ENCODE results near the gene APEH. TPM values are rescaled to one million over a fixed set of nuclear protein-coding genes. Genes with fewer than 3 reads are reported as not detected.

Gene APEH
- total and polyA plus RNA-seq, 2 of the 13 experiments (the other 11 are each of a cell fraction or from before 2014, with no cell fraction given) = 116 to 130 TPM

DNA sequence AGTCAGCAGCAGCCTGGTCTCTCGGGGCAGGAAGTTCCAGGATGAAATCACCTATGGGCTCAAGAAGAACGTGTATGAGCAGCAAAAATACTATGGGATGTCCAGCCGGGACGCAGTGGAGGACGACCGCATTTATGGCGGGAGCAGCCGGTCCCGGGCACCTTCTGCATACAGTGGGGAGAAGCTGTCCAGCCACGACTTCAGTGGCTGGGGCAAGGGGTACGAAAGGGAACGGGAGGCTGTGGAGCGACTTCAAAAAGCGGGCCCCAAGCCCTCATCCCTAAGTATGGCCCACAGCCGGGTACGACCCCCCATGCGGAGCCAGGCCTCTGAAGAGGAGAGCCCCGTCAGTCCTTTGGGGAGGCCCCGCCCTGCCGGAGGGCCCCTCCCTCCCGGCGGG lies 12.1 kb upstream of the APEH start:
- ChIA-PET POLR2A (no interaction called here), CTCF (ENCODE audit: low intra/inter-chr PET ratio, low total read pairs) (no interaction called here)
- Histone ChIP-seq H3K9me3 (ENCODE audit: low read length) (no peaks in the 10 kb centered on the region), H3K27ac (ENCODE audit: extremely low read length, insufficient read depth, low read length) (no peak overlapping the region), H2AFZ (ENCODE audit: low read length) (no peak overlapping the region), H3K79me2 (ENCODE audit: insufficient read depth, low read length) (no peaks in the 10 kb centered on the region), H3K9ac (ENCODE audit: insufficient read depth, low read depth, low read length) (no peak overlapping the region), H3K36me3 (replicated peaks in 1 of 2; ENCODE audit: control insufficient read depth in 1 of 2, insufficient read depth in 2 of 2, low read length in 2 of 2) (no peaks in the 10 kb centered on the region), H3K4me1 (ENCODE audit: insufficient read depth, low read length) (peaks cover 44% of the 10 kb centered on the region), H4K20me1 (ENCODE audit: insufficient read depth, low read length) (no peaks in the 10 kb centered on the region), H3K4me2 (ENCODE audit: low read depth, low read length) (no peak overlapping the region), H3K27me3 (ENCODE audit: control insufficient read depth in 1 of 2, insufficient read depth in 2 of 2, low read length in 2 of 2) (no peaks in the 10 kb centered on the region), H3K4me3 (replicated peaks in 1 of 3; ENCODE audit: insufficient read depth in 1 of 3, low read depth in 2 of 3, low read length in 3 of 3) (no peak overlapping the region)
- no peak for FAIRE-seq
- no peak for DNase-seq (ENCODE audit: low spot score)
- 98% methylated on average over 22 of the region's 22 CpGs for WGBS (ENCODE audit: low lambda C conversion rate)
- BruUV-seq (replicated peaks) = no TSS peak
- intact Hi-C loops (cut with micrococcal nuclease; ENCODE audit: unreplicated experiment) (no loop called here), in situ Hi-C loops (cut with HindIII; ENCODE audit: extremely low pct_ligation_motif_present, low pct_unique_long_range_greater_than_20kb) (no loop called here)
- no peak for ATAC-seq
- TF ChIP-seq ATM (IDR thresholded peaks at IDR 0.05; ENCODE audit: borderline replicate concordance) = no peak
- TF ChIP-seq ZNF550 (CRISPR knock-in tag; IDR thresholded peaks at IDR 0.05; ENCODE audit: borderline replicate concordance) = no peak
- TF ChIP-seq SAP130 (CRISPR knock-in tag; IDR thresholded peaks at IDR 0.05; ENCODE audit: low read depth) = no peak
- TF ChIP-seq, protein P1, sequence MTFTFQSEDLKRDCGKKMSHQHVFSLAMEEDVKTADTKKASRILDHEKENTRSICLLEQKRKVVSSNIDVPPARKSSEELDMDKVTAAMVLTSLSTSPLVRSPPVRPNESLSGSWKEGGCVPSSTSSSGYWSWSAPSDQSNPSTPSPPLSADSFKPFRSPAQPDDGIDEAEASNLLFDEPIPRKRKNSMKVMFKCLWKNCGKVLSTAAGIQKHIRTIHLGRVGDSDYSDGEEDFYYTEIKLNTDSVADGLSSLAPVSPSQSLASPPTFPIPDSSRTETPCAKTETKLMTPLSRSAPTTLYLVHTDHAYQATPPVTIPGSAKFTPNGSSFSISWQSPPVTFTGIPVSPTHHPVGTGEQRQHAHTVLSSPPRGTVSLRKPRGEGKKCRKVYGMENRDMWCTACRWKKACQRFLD (CRISPR knock-in tag; IDR thresholded peaks at IDR 0.05; ENCODE audit: borderline replicate concordance) = no peak
- no peak for TF ChIP-seq MYC (CRISPR knock-in tag; IDR thresholded peaks at IDR 0.05; ENCODE audit: borderline replicate concordance)
- TF ChIP-seq, protein P2, sequence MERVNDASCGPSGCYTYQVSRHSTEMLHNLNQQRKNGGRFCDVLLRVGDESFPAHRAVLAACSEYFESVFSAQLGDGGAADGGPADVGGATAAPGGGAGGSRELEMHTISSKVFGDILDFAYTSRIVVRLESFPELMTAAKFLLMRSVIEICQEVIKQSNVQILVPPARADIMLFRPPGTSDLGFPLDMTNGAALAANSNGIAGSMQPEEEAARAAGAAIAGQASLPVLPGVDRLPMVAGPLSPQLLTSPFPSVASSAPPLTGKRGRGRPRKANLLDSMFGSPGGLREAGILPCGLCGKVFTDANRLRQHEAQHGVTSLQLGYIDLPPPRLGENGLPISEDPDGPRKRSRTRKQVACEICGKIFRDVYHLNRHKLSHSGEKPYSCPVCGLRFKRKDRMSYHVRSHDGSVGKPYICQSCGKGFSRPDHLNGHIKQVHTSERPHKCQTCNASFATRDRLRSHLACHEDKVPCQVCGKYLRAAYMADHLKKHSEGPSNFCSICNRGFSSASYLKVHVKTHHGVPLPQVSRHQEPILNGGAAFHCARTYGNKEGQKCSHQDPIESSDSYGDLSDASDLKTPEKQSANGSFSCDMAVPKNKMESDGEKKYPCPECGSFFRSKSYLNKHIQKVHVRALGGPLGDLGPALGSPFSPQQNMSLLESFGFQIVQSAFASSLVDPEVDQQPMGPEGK (CRISPR knock-in tag; IDR thresholded peaks at IDR 0.05) = no peak
- no peak for TF ChIP-seq CEBPG (CRISPR knock-in tag; IDR thresholded peaks at IDR 0.05)
- TF ChIP-seq, protein P3, sequence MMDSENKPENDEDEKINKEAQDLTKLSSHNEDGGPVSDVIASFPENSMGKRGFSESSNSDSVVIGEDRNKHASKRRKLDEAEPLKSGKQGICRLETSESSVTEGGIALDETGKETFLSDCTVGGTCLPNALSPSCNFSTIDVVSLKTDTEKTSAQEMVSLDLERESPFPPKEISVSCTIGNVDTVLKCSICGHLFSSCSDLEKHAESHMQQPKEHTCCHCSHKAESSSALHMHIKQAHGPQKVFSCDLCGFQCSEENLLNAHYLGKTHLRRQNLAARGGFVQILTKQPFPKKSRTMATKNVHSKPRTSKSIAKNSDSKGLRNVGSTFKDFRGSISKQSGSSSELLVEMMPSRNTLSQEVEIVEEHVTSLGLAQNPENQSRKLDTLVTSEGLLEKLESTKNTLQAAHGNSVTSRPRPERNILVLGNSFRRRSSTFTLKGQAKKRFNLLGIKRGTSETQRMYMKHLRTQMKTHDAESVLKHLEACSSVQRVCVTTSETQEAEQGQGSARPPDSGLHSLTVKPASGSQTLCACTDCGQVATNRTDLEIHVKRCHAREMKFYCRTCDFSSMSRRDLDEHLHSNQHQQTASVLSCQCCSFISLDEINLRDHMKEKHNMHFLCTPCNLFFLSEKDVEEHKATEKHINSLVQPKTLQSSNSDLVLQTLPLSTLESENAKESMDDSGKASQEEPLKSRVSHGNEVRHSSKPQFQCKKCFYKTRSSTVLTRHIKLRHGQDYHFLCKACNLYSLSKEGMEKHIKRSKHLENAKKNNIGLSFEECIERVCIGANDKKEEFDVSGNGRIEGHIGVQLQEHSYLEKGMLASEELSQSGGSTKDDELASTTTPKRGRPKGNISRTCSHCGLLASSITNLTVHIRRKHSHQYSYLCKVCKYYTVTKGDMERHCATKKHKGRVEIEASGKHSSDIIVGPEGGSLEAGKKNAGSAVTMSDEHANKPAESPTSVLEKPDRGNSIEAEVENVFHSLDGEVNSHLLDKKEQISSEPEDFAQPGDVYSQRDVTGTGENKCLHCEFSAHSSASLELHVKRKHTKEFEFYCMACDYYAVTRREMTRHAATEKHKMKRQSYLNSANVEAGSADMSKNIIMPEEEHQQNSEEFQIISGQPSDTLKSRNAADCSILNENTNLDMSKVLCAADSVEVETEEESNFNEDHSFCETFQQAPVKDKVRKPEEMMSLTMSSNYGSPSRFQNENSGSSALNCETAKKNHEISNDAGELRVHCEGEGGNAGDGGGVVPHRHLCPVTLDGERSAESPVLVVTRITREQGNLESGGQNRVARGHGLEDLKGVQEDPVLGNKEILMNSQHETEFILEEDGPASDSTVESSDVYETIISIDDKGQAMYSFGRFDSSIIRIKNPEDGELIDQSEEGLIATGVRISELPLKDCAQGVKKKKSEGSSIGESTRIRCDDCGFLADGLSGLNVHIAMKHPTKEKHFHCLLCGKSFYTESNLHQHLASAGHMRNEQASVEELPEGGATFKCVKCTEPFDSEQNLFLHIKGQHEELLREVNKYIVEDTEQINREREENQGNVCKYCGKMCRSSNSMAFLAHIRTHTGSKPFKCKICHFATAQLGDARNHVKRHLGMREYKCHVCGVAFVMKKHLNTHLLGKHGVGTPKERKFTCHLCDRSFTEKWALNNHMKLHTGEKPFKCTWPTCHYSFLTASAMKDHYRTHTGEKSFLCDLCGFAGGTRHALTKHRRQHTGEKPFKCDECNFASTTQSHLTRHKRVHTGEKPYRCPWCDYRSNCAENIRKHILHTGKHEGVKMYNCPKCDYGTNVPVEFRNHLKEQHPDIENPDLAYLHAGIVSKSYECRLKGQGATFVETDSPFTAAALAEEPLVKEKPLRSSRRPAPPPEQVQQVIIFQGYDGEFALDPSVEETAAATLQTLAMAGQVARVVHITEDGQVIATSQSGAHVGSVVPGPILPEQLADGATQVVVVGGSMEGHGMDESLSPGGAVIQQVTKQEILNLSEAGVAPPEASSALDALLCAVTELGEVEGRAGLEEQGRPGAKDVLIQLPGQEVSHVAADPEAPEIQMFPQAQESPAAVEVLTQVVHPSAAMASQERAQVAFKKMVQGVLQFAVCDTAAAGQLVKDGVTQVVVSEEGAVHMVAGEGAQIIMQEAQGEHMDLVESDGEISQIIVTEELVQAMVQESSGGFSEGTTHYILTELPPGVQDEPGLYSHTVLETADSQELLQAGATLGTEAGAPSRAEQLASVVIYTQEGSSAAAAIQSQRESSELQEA (CRISPR knock-in tag; IDR thresholded peaks at IDR 0.05; ENCODE audit: not compliant biosample characterization) = no peak
- TF ChIP-seq ZNF746 (CRISPR knock-in tag; IDR thresholded peaks at IDR 0.05) = no peak
- no peak for TF ChIP-seq ESRRA (CRISPR knock-in tag; IDR thresholded peaks at IDR 0.05; ENCODE audit: low read depth)
- TF ChIP-seq CHD2 (IDR thresholded peaks at IDR 0.05; ENCODE audit: low read depth, low read length) = no peak
